ENCODE data around the gene TMEM165.

- TF ChIP-seq, protein P1, sequence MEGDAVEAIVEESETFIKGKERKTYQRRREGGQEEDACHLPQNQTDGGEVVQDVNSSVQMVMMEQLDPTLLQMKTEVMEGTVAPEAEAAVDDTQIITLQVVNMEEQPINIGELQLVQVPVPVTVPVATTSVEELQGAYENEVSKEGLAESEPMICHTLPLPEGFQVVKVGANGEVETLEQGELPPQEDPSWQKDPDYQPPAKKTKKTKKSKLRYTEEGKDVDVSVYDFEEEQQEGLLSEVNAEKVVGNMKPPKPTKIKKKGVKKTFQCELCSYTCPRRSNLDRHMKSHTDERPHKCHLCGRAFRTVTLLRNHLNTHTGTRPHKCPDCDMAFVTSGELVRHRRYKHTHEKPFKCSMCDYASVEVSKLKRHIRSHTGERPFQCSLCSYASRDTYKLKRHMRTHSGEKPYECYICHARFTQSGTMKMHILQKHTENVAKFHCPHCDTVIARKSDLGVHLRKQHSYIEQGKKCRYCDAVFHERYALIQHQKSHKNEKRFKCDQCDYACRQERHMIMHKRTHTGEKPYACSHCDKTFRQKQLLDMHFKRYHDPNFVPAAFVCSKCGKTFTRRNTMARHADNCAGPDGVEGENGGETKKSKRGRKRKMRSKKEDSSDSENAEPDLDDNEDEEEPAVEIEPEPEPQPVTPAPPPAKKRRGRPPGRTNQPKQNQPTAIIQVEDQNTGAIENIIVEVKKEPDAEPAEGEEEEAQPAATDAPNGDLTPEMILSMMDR (IDR thresholded peaks at IDR 0.05; ENCODE audit: low read length): no peak
- TF ChIP-seq EZH2 (IDR thresholded peaks at IDR 0.05; ENCODE audit: borderline replicate concordance, low read length): no peak
Observed at GRCh38 chr4:55352726-55353125, 43.0 kb upstream of the TMEM165 start.
